Thyroid gland (tissue), 4 donors: ENCODE data around the gene DOK7. TPM values are rescaled to one million over a fixed set of nuclear protein-coding genes. Genes with fewer than 3 reads are reported as not detected.

Source experiments
- DNase-seq, 2 donors: peaks; one replicate each; pipeline ENCODE4 v3.0.0-alpha.2; 2019
- H3K27ac ChIP-seq, 3 donors: fragments of 200-600 bp; sonication (generic); 1 replicate in 2 of 3; 2 replicates in 1 of 3; pipeline ENCODE4 v1.5.1; 2016 to 2019; ENCODE audit warnings: mild to moderate bottlenecking in 1 of 3, moderate library complexity in 1 of 3
- H3K27me3 ChIP-seq: fragments of 200-600 bp; sonication (generic); one replicate; pipeline ENCODE4 v1.5.1; 2019
- H3K36me3 ChIP-seq, 2 donors: fragments of 200-600 bp; sonication (generic); one replicate each; pipeline ENCODE4 v1.5.1; 2016 to 2019
- H3K4me1 ChIP-seq, 2 donors: fragments of 200-600 bp; sonication (generic); one replicate each; pipeline ENCODE4 v1.5.1; 2017 to 2019
- H3K4me3 ChIP-seq, 3 donors: fragments of 200-600 bp; sonication (generic); replicated peaks in 1 of 3; 1 replicate in 2 of 3; 2 replicates in 1 of 3; pipeline ENCODE4 v1.5.1; 2016; ENCODE audit warnings: mild to moderate bottlenecking in 1 of 3
- H3K9me3 ChIP-seq: fragments of 200-600 bp; sonication (generic); one replicate; pipeline ENCODE4 v1.5.1; 2017
- CTCF ChIP-seq, 6 experiments: fragments of 200-600 bp in 3 of 6; fragments of 450-650 bp in 3 of 6; sonication (generic) in 3 of 6; IDR thresholded peaks; one replicate each; pipeline ENCODE4 v1.5.1; 2016 to 2019; ENCODE audit warnings: antibody characterized with exemption in 6 of 6, mild to moderate bottlenecking in 2 of 6, inconsistent platforms in 1 of 6, moderate library complexity in 1 of 6
- POLR2A ChIP-seq, 2 donors: fragments of 450-650 bp; IDR thresholded peaks; one replicate each; pipeline ENCODE4 v1.6.1; 2017; ENCODE audit warnings: antibody characterized with exemption in 2 of 2, mild to moderate bottlenecking in 2 of 2, moderate library complexity in 1 of 2
- WGBS, 2 donors: methylation state at CpG; one replicate each; pipeline ENCODE4 v1.1.5; 2017; 5-methylcytosine and 5-hydroxymethylcytosine counted together
- intact Hi-C: fragments of 100-400 bp; cut with DNase I; formaldehyde crosslinking; loops from one replicate; pipeline ENCODE4 v1.15.1; 2023
- total RNA-seq, 4 donors: library from RNA; depleted of rRNA; stranded (reverse); fragments of >200 nt; gene quantifications; one replicate each; pipeline ENCODE4 v1.2.3, GENCODE V29; 2016

The DOK7 gene
- total RNA-seq, 4 donors from 2014 or later: 0.25 to 2.7 (median 0.52) TPM

GRCh38 chr4:3518941-3519340 lies 55.8 kb downstream of the DOK7 start:
- TF ChIP-seq POLR2A (IDR thresholded peaks at IDR 0.05): no peak
- TF ChIP-seq CTCF (IDR thresholded peaks at IDR 0.05): no peak
- DNase-seq: no peak
- WGBS, 2 donors: 94 to 95% methylated on average over 14 to 18 of the region's 18 CpGs
- intact Hi-C loops: no loop called here
- Histone ChIP-seq H3K27ac (no peak overlapping the region), H3K36me3 (peaks cover 76 to 88% of the 10 kb centered on the region in 2 donors), H3K9me3 (no peaks in the 10 kb centered on the region), H3K4me3 (no peak overlapping the region), H3K4me1 (no peaks in the 10 kb centered on the region), H3K27me3 (no peaks in the 10 kb centered on the region)

- H3K4me1 ChIP-seq: no peaks in the 10 kb centered on the region
- intact Hi-C loops: no loop called here
- 95 to 97% methylated on average over 23 of the region's 23 CpGs for WGBS, 2 donors
- H3K9me3 ChIP-seq: no peaks in the 10 kb centered on the region
- no peak overlapping the region for H3K27ac ChIP-seq
- no peaks in the 10 kb centered on the region for H3K27me3 ChIP-seq
- H3K36me3 ChIP-seq: peaks cover 76 to 88% of the 10 kb centered on the region in 2 donors
- TF ChIP-seq CTCF (IDR thresholded peaks at IDR 0.05) (no peak), POLR2A (IDR thresholded peaks at IDR 0.05) (no peak)
- no peak overlapping the region for H3K4me3 ChIP-seq
- DNase-seq: no peak
Measured at GRCh38 chr4:3519468-3520264, 56.6 kb downstream of the DOK7 start.

- Histone ChIP-seq H3K27me3 (no peaks in the 10 kb centered on the region), H3K9me3 (no peaks in the 10 kb centered on the region), H3K36me3 (peaks cover 74 to 88% of the 10 kb centered on the region in 2 donors), H3K4me1 (no peaks in the 10 kb centered on the region), H3K27ac (no peak overlapping the region), H3K4me3 (no peak overlapping the region)
- whole genome bisulfite sequencing, 2 donors: 87 to 93% methylated on average over 11 of the region's 11 CpGs
- TF ChIP-seq CTCF (IDR thresholded peaks at IDR 0.05): no peak
- TF ChIP-seq POLR2A (IDR thresholded peaks at IDR 0.05): no peak
- no peak for DNase-seq
- intact Hi-C loops: no loop called here
Measured at GRCh38 chr4:3520276-3520675, 57.2 kb downstream of the DOK7 start.

- peaks cover 71 to 80% of the 10 kb centered on the region in 2 donors for H3K36me3 ChIP-seq
- H3K27ac ChIP-seq: no peak overlapping the region
- H3K4me3 ChIP-seq: no peak overlapping the region
- intact Hi-C loops: no loop called here
- no peaks in the 10 kb centered on the region for H3K9me3 ChIP-seq
- DNase-seq: no peak
- no peaks in the 10 kb centered on the region for H3K27me3 ChIP-seq
- 92 to 94% methylated on average over 18 to 30 of the region's 31 CpGs for WGBS, 2 donors
- TF ChIP-seq POLR2A (IDR thresholded peaks at IDR 0.05) (no peak), CTCF (IDR thresholded peaks at IDR 0.05) (no peak)
- H3K4me1 ChIP-seq: no peaks in the 10 kb centered on the region
Measured at GRCh38 chr4:3520796-3521600, 57.9 kb downstream of the DOK7 start.
